HEK293T (cell line): ENCODE measurements around the gene TNFSF12.

Source experiments
- CTCF ChIA-PET: fragments of 350-600 bp; formaldehyde crosslinking; extraction: SDS; loops from one replicate; lab custom pipeline; 2021; ENCODE audit warnings: antibody characterized with exemption, inconsistent platforms; lab: Yijun Ruan, JAX
- POLR2A ChIA-PET: fragments of 350-600 bp; formaldehyde crosslinking; extraction: SDS; loops from one replicate; lab custom pipeline; 2020; ENCODE audit warnings: antibody characterized with exemption, inconsistent platforms; lab: Yijun Ruan, JAX
- DNase-seq: peaks from one replicate; pipeline ENCODE4 v3.0.0; 2012; ENCODE audit warnings: mixed read lengths; ENCODE audit errors: extremely low spot score
- ARNT ChIP-seq: fragments of 450-650 bp; IDR thresholded peaks from 2 replicates; pipeline ENCODE4 v1.6.1; 2017; ENCODE audit warnings: mild to moderate bottlenecking
- BHLHE40 ChIP-seq: fragments of 450-650 bp; IDR thresholded peaks from 2 replicates; pipeline ENCODE4 v1.6.1; 2016; ENCODE audit warnings: mild to moderate bottlenecking, moderate library complexity, borderline replicate concordance
- CTBP1 ChIP-seq: fragments of 450-650 bp; IDR thresholded peaks from 2 replicates; pipeline ENCODE4 v1.6.1; 2016; ENCODE audit warnings: borderline replicate concordance
- ELF4 ChIP-seq: fragments of 450-650 bp; IDR thresholded peaks from 2 replicates; pipeline ENCODE4 v1.6.1; 2017; ENCODE audit warnings: antibody characterized with exemption
- FOXA1 ChIP-seq: fragments of 450-650 bp; IDR thresholded peaks from 2 replicates; pipeline ENCODE4 v1.6.1; 2016; ENCODE audit warnings: mild to moderate bottlenecking
- FOXK2 ChIP-seq: fragments of 450-650 bp; IDR thresholded peaks from 2 replicates; pipeline ENCODE4 v1.6.1; 2016; ENCODE audit warnings: mild to moderate bottlenecking
- FOXM1 ChIP-seq: fragments of 450-650 bp; IDR thresholded peaks from 2 replicates; pipeline ENCODE4 v1.6.1; 2017; ENCODE audit warnings: mild to moderate bottlenecking, borderline replicate concordance
- HDGF ChIP-seq: fragments of 450-650 bp; IDR thresholded peaks from 2 replicates; pipeline ENCODE4 v1.6.1; 2017; ENCODE audit warnings: antibody characterized with exemption, borderline replicate concordance
- L3MBTL2 ChIP-seq: fragments of 450-650 bp; conservative IDR thresholded peaks from 2 replicates; pipeline ENCODE4 v1.6.1; 2016; ENCODE audit warnings: mild to moderate bottlenecking
- LEF1 ChIP-seq: fragments of 450-650 bp; IDR thresholded peaks from 2 replicates; pipeline ENCODE4 v1.6.1; 2017; ENCODE audit warnings: mild to moderate bottlenecking, borderline replicate concordance
- NFRKB ChIP-seq: fragments of 450-650 bp; IDR thresholded peaks from 2 replicates; pipeline ENCODE4 v1.6.1; 2016; ENCODE audit warnings: mild to moderate bottlenecking, moderate library complexity
- SP1 ChIP-seq: fragments of 450-650 bp; IDR thresholded peaks from 2 replicates; pipeline ENCODE4 v1.6.1; 2017
- SUZ12 ChIP-seq: fragments of 450-650 bp; IDR thresholded peaks from 2 replicates; pipeline ENCODE4 v1.6.1; 2016; ENCODE audit warnings: mild to moderate bottlenecking
- TARDBP ChIP-seq: fragments of 450-650 bp; IDR thresholded peaks from 2 replicates; pipeline ENCODE4 v1.6.1; 2016
- ZNF384 ChIP-seq: fragments of 450-650 bp; IDR thresholded peaks from 2 replicates; pipeline ENCODE4 v1.6.1; 2016
- TF ChIP-seq, protein P1 (sequence below): fragments of 450-650 bp; IDR thresholded peaks from 2 replicates; pipeline ENCODE4 v1.6.1; 2016

TNFSF12 gene, protein sequence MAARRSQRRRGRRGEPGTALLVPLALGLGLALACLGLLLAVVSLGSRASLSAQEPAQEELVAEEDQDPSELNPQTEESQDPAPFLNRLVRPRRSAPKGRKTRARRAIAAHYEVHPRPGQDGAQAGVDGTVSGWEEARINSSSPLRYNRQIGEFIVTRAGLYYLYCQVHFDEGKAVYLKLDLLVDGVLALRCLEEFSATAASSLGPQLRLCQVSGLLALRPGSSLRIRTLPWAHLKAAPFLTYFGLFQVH

DNA sequence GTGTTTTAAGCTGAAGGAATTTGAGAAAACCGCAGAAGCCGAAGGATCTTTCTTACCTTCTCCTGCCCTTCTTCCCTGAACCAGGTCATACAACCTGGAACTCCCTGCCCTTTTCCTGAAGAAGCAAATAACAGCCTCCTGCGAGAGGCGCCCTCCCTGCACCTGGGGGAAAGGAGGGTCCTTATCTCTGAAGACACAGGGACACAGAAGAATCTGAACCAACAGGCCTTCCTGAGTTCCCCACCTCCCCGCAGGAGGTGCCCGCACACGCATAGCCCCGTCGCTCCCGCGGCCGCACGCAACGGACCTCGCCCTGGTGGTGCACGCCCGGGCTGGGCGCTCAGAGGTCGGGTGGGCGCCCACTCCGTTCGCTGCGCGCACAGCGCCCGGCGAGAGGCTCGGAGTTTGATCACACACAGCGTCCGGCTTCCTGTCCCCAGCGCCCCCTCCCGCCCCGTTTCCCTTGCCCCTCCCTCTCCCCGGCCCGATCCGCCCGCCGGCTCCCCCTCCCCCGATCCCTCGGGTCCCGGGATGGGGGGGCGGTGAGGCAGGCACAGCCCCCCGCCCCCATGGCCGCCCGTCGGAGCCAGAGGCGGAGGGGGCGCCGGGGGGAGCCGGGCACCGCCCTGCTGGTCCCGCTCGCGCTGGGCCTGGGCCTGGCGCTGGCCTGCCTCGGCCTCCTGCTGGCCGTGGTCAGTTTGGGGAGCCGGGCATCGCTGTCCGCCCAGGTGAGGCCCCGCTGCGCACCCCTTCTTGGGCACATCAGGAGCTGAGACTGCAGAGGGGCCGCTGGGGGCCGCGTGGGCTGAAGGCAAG, at the start of gene TNFSF12:
Gene TNFSF12, plus strand, starts transcription at position 474 of the 816 bp plus-strand sequence. Its CDS starts 96 bp downstream, at position 570.
- peak; percentile 50 for DNase-seq
- TF ChIP-seq HDGF (no peak), L3MBTL2 (peak; percentile 25; the same call in 1 of the 2 replicates)
- ChIA-PET CTCF (interaction anchor here (2.0 kb wide), 1 partner anchor 12 kb away, joined by 6 read pairs; no protein-coding TSS in a partner anchor), POLR2A (interaction anchor here (1.1 to 1.6 kb wide), 2 partner anchors 12 to 25 kb away, joined by 4 to 5 read pairs; no protein-coding TSS in a partner anchor)

DNA sequence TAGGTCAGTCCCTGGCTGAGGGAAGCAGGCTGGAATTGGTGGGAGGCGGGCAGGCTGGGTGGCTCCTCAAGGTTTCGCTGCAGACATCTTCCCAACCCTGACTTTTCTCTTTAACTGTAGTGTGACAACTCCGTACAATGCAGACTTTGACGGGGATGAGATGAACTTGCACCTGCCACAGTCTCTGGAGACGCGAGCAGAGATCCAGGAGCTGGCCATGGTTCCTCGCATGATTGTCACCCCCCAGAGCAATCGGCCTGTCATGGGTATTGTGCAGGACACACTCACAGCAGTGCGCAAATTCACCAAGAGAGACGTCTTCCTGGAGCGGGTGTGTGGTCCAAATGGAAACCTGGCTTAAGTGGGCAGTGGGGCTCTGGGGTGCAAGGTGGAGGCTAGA, 49.7 kb upstream of the TNFSF12 start:
- no peak for DNase-seq
- ChIA-PET POLR2A (no interaction called here), CTCF (no interaction called here)
- TF ChIP-seq ZNF384: no peak
- TF ChIP-seq SUZ12: no peak
- no peak for TF ChIP-seq FOXA1
- TF ChIP-seq CTBP1: no peak
- no peak for TF ChIP-seq ARNT
- no peak for TF ChIP-seq HDGF

DNA sequence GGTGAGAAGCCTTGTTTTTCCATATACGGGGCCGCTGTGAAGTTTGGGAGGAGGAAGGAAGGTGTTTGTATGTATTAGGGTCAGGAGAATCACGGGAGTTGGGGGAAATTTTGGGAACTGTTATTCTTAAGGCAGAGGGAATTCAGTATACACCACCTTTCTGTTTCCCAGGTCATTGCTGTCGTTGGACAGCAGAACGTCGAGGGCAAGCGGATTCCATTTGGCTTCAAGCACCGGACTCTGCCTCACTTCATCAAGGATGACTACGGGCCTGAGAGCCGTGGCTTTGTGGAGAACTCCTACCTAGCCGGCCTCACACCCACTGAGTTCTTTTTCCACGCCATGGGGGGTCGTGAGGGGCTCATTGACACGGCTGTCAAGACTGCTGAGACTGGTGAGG, 47.1 kb upstream of the TNFSF12 start:
- no peak for DNase-seq
- ChIA-PET CTCF (no interaction called here), POLR2A (interaction anchor here (1.0 kb wide), 1 partner anchor 146 kb away, joined by 3 read pairs; no protein-coding TSS in a partner anchor)
- TF ChIP-seq HDGF: no peak
- no peak for TF ChIP-seq ELF4
- no peak for TF ChIP-seq FOXA1
- TF ChIP-seq SP1: no peak
- TF ChIP-seq, protein P1, sequence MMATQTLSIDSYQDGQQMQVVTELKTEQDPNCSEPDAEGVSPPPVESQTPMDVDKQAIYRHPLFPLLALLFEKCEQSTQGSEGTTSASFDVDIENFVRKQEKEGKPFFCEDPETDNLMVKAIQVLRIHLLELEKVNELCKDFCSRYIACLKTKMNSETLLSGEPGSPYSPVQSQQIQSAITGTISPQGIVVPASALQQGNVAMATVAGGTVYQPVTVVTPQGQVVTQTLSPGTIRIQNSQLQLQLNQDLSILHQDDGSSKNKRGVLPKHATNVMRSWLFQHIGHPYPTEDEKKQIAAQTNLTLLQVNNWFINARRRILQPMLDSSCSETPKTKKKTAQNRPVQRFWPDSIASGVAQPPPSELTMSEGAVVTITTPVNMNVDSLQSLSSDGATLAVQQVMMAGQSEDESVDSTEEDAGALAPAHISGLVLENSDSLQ: no peak
- TF ChIP-seq CTBP1: no peak
- TF ChIP-seq ARNT: no peak
- no peak for TF ChIP-seq LEF1
- no peak for TF ChIP-seq NFRKB
- no peak for TF ChIP-seq ZNF384
- TF ChIP-seq TARDBP: no peak
- TF ChIP-seq L3MBTL2: no peak
- TF ChIP-seq FOXK2: no peak
- no peak for TF ChIP-seq SUZ12
- no peak for TF ChIP-seq FOXM1

DNA sequence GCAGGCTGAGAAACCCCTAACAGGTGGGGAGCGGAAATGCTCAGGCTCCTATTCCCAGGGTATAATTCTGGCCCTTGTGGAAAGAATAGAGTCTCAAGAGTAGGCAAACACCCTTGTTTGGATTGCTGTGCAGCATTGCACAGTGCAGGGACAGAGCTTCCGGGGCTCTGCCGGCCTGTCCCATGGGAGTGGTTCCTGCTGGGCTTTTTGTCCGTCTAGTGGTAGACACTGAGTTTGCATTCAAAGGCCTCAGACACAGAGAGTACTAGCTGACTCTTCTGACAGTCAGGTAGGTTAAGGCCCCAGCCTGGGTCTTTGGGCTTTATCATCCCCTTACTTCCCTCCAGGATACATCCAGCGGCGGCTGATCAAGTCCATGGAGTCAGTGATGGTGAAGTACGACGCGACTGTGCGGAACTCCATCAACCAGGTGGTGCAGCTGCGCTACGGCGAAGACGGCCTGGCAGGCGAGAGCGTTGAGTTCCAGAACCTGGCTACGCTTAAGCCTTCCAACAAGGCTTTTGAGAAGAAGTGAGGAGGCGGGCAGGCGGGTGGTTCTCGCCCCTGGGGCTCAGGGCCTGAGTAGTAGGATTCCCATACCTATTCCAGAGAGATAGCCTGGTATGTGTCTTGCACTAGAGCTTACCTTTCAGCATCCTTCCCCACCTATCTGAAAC, 46.5 kb upstream of the TNFSF12 start:
- DNase-seq: no peak
- TF ChIP-seq ARNT (no peak), NFRKB (no peak), ELF4 (no peak), TARDBP (no peak), FOXK2 (no peak), CTBP1 (no peak), L3MBTL2 (no peak), SP1 (no peak), FOXM1 (no peak), FOXA1 (no peak), HDGF (no peak), SUZ12 (no peak)
- TF ChIP-seq, protein P1: no peak
- CTCF ChIA-PET: no interaction called here
- POLR2A ChIA-PET: interaction anchor here (1.0 kb wide), 1 partner anchor 146 kb away, joined by 3 read pairs; no protein-coding TSS in a partner anchor

DNA sequence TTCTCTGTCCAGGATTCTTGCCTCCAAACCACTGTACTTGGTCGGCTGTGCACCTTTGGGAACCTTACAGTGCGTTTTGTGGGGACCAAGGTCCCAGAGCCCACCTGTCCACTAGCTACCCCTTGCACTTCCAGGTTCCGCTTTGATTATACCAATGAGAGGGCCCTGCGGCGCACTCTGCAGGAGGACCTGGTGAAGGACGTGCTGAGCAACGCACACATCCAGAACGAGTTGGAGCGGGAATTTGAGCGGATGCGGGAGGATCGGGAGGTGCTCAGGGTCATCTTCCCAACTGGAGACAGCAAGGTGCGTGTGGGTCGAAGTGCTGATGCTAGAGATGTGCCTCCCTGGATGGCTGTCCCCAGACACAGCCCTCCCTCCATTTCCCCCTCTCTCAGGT, 45.9 kb upstream of the TNFSF12 start:
- TF ChIP-seq, protein P1: no peak
- TF ChIP-seq ARNT (no peak), SUZ12 (no peak), TARDBP (no peak), ZNF384 (no peak), FOXM1 (no peak), FOXK2 (no peak), FOXA1 (no peak), NFRKB (no peak), CTBP1 (no peak), ELF4 (no peak), LEF1 (no peak), L3MBTL2 (no peak), HDGF (no peak)
- POLR2A ChIA-PET: no interaction called here
- CTCF ChIA-PET: no interaction called here
- no peak for DNase-seq

DNA sequence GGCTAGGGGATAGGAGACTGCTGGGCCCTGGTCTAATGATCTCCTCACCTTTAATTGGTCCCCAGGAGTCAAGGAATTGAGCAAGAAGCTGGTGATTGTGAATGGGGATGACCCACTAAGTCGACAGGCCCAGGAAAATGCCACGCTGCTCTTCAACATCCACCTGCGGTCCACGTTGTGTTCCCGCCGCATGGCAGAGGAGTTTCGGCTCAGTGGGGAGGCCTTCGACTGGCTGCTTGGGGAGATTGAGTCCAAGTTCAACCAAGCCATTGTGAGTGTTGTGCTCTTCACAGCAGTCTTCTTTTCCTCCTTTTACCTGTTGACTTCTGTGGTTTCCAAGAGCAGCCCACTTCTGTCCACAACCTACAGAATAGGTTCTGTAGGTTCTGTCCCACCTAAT, 45.3 kb upstream of the TNFSF12 start:
- POLR2A ChIA-PET: no interaction called here
- CTCF ChIA-PET: no interaction called here
- TF ChIP-seq L3MBTL2 (no peak), ELF4 (no peak), ARNT (no peak), NFRKB (no peak), LEF1 (no peak), BHLHE40 (no peak), FOXA1 (no peak), FOXK2 (no peak), HDGF (no peak), TARDBP (no peak)
- TF ChIP-seq, protein P1: no peak
- DNase-seq: no peak
